Measurements from ENCODE around the gene TMC6. TPM values are rescaled to one million over a fixed set of nuclear protein-coding genes. Genes with fewer than 3 reads are reported as not detected.

TMC6 gene
- total RNA-seq, 2 donors from 2014 or later, result 143 to 149 TPM

DNA sequence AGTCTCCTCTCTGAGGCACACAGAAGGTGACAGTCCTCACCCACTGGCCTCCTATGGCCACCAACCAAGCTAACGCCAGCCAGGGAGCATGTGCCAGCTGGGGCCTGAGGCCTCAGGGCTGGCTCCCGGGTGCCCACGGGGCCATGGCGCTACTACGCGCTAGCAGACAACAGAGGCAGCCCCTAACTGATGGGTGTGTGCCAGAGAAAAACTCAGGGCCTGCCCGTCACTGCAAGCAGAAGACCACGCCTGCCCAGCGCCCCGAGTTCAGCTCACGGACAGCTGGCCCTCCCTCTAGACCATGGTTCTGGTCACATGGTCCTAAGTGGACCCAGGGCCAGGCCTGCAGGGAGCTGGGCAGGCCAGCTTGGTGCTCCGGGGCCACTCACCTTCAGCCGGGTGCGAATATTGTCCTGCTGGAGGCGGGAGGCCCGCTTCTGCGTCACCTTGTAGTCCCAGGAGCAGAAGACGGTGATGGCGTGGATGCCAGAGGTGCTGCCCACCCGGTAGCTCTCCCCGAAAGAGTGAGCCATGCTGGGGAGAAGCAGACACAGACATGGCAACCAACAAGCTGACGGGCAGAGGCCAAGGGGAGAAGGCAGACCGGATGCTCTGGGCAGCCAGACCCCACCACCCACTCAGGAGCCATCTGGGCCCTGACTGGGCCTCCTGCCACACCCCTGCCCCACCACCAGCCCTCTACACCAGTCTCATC lies 6.2 kb downstream of the TMC6 start:
- peaks cover 5% of the 10 kb centered on the region for H3K4me1 ChIP-seq (ENCODE audit: control insufficient read depth, insufficient read depth, low read length)
- 92 to 94% methylated on average over 14 to 23 of the region's 23 CpGs for WGBS, 2 experiments (ENCODE audit: insufficient coverage in 1 of 2, insufficient read length in 1 of 2)
- no peaks in the 10 kb centered on the region for H3K9me3 Mint-ChIP-seq
- H3K36me3 ChIP-seq (ENCODE audit: control insufficient read depth, insufficient read depth, low read length), result peaks cover 18% of the 10 kb centered on the region
- H3K4me3 ChIP-seq (ENCODE audit: low read length), result no peak overlapping the region
- no peaks in the 10 kb centered on the region for H3K9me3 ChIP-seq (ENCODE audit: control insufficient read depth, low read length)
- H3K27ac ChIP-seq (ENCODE audit: low read depth, low read length), result no peak overlapping the region
- peaks cover 4% of the 10 kb centered on the region for H3K4me1 Mint-ChIP-seq
- no peak for DNase-seq
- TF ChIP-seq, protein P1, sequence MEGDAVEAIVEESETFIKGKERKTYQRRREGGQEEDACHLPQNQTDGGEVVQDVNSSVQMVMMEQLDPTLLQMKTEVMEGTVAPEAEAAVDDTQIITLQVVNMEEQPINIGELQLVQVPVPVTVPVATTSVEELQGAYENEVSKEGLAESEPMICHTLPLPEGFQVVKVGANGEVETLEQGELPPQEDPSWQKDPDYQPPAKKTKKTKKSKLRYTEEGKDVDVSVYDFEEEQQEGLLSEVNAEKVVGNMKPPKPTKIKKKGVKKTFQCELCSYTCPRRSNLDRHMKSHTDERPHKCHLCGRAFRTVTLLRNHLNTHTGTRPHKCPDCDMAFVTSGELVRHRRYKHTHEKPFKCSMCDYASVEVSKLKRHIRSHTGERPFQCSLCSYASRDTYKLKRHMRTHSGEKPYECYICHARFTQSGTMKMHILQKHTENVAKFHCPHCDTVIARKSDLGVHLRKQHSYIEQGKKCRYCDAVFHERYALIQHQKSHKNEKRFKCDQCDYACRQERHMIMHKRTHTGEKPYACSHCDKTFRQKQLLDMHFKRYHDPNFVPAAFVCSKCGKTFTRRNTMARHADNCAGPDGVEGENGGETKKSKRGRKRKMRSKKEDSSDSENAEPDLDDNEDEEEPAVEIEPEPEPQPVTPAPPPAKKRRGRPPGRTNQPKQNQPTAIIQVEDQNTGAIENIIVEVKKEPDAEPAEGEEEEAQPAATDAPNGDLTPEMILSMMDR (conservative IDR thresholded peaks at IDR 0.05), result no peak
- H3K4me3 Mint-ChIP-seq, result no peak overlapping the region
- H3K36me3 Mint-ChIP-seq (ENCODE audit: low read depth), result peaks cover 29% of the 10 kb centered on the region
- no peak overlapping the region for H3K27ac Mint-ChIP-seq
- no peaks in the 10 kb centered on the region for H3K27me3 Mint-ChIP-seq (ENCODE audit: insufficient read depth)
- H3K9ac ChIP-seq (ENCODE audit: extremely low read depth, low read length, poor library complexity, severe bottlenecking), result no peak overlapping the region
- H3K27me3 ChIP-seq (ENCODE audit: control insufficient read depth, insufficient read depth, low read length, poor library complexity, severe bottlenecking), result no peaks in the 10 kb centered on the region

DNA sequence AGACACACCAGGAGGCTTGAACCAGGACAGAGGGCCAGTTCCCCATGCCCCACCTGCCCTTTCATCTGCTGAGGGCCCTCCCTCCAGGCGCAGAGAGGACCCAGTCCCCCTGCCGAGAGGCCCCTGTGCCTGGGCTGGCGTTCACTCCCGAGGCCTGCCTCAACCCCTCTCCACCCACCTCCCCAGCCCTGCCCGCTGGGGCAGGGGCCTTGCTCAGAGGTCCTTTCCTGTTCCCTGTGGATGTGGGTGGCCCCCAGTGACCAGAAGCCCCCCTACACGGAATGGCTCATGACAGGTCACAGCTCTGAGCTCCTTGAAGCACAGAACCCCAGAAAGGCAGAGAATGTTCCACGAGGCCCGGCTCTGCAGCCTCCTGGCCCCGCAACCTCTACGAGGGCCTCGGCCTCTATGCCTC lies 6.7 kb downstream of the TMC6 start:
- Mint-ChIP-seq H3K27me3 (ENCODE audit: insufficient read depth) (no peaks in the 10 kb centered on the region), H3K4me3 (no peak overlapping the region), H3K27ac (no peak overlapping the region), H3K9me3 (no peaks in the 10 kb centered on the region), H3K36me3 (ENCODE audit: low read depth) (peaks cover 32% of the 10 kb centered on the region), H3K4me1 (no peaks in the 10 kb centered on the region)
- WGBS, 2 experiments (ENCODE audit: insufficient coverage in 1 of 2, insufficient read length in 1 of 2), result 86 to 92% methylated on average over 7 to 11 of the region's 11 CpGs
- H3K27ac ChIP-seq (ENCODE audit: low read depth, low read length), result no peak overlapping the region
- TF ChIP-seq, protein P1 (conservative IDR thresholded peaks at IDR 0.05), result no peak
- H3K4me1 ChIP-seq (ENCODE audit: control insufficient read depth, insufficient read depth, low read length), result peaks cover under 1% of the 10 kb centered on the region
- peaks cover 18% of the 10 kb centered on the region for H3K36me3 ChIP-seq (ENCODE audit: control insufficient read depth, insufficient read depth, low read length)
- no peak overlapping the region for H3K9ac ChIP-seq (ENCODE audit: extremely low read depth, low read length, poor library complexity, severe bottlenecking)
- no peak overlapping the region for H3K4me3 ChIP-seq (ENCODE audit: low read length)
- no peak for DNase-seq
- no peaks in the 10 kb centered on the region for H3K9me3 ChIP-seq (ENCODE audit: control insufficient read depth, low read length)
- H3K27me3 ChIP-seq (ENCODE audit: control insufficient read depth, insufficient read depth, low read length, poor library complexity, severe bottlenecking), result no peaks in the 10 kb centered on the region

DNA sequence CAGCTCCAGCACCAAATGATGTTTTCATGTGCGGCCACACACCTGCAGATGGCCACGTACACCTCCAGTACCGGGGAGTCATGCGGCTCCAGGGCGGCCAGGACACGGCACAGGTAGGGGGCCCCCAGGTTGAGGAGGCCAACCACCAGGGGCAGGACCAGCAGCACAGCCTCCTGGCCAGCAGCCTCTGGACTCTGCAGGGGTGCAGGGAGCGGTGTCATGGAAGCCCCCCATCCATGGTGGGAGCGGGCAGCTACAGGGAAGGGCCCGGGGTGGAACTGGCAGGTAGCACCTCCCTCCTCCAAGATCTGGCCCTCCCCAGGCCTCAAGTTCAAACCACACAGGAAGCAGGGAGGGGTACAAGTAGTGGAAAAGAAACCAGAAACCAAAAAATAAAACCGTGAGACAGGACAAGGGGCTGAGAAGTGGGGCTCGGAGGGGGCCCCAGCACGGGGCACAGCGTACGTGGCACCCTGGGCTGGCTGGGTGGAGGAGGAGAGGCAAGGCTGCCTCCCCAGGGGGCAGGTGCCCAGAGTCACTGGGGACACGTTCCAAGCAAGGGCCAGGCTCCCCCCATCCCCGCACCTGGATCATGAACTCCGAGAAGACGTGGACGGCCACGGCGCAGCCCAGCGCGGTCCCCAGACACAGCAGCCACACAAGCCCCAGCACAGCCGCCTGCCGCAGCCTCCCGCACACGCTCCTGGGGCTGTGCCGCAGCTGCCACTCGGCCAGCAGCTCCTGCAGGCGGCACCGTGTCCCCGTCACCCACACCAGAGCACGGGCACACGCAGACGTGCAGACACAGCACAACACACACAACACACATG lies 7.4 kb downstream of the TMC6 start:
- Mint-ChIP-seq H3K9me3 (no peaks in the 10 kb centered on the region), H3K4me3 (no peak overlapping the region), H3K27ac (no peak overlapping the region), H3K36me3 (ENCODE audit: low read depth) (peaks cover 32% of the 10 kb centered on the region), H3K27me3 (ENCODE audit: insufficient read depth) (no peaks in the 10 kb centered on the region), H3K4me1 (no peaks in the 10 kb centered on the region)
- peaks cover 18% of the 10 kb centered on the region for H3K36me3 ChIP-seq (ENCODE audit: control insufficient read depth, insufficient read depth, low read length)
- WGBS, 2 experiments (ENCODE audit: insufficient coverage in 1 of 2, insufficient read length in 1 of 2), result 91 to 93% methylated on average over 26 to 35 of the region's 35 CpGs
- no peak overlapping the region for H3K4me3 ChIP-seq (ENCODE audit: low read length)
- no peak for DNase-seq
- TF ChIP-seq, protein P1 (conservative IDR thresholded peaks at IDR 0.05), result no peak
- H3K27me3 ChIP-seq (ENCODE audit: control insufficient read depth, insufficient read depth, low read length, poor library complexity, severe bottlenecking), result no peaks in the 10 kb centered on the region
- no peaks in the 10 kb centered on the region for H3K4me1 ChIP-seq (ENCODE audit: control insufficient read depth, insufficient read depth, low read length)
- H3K27ac ChIP-seq (ENCODE audit: low read depth, low read length), result no peak overlapping the region
- no peaks in the 10 kb centered on the region for H3K9me3 ChIP-seq (ENCODE audit: control insufficient read depth, low read length)
- H3K9ac ChIP-seq (ENCODE audit: extremely low read depth, low read length, poor library complexity, severe bottlenecking), result no peak overlapping the region

Measured in endodermal cell (in vitro differentiated cells).